ACC112 (cell line): ENCODE measurements around the gene PERM1.
"Not testable (repeated sequence)": the region's sequence is repeated elsewhere in the genome, so short reads cannot be mapped to it uniquely, and the experiment has no call there.

Source experiments
- H2AFZ ChIP-seq: fragments of 200-600 bp; sonication (generic); one replicate; pipeline ENCODE4 v1.6.0; 2017; ENCODE audit warnings: antibody characterized with exemption, low read length; ENCODE audit not compliant: unreplicated experiment
- H3K27ac ChIP-seq: fragments of 200-600 bp; sonication (generic); 2 replicates; pipeline ENCODE4 v1.5.1; 2014; ENCODE audit warnings: low read depth, mild to moderate bottlenecking, antibody characterized with exemption, low read length, moderate library complexity
- H3K27me3 ChIP-seq: fragments of 200-600 bp; sonication (generic); 2 replicates; pipeline ENCODE4 v1.6.1; 2014; ENCODE audit warnings: mild to moderate bottlenecking, antibody characterized with exemption, low read length, moderate library complexity, mixed read lengths; ENCODE audit not compliant: insufficient read depth
- H3K36me3 ChIP-seq: fragments of 200-600 bp; sonication (generic); 2 replicates; pipeline ENCODE4 v1.6.1; 2016; ENCODE audit warnings: mild to moderate bottlenecking, antibody characterized with exemption, low read length, moderate library complexity, mixed read lengths; ENCODE audit not compliant: insufficient read depth
- H3K4me1 ChIP-seq: fragments of 200-600 bp; sonication (generic); one replicate; pipeline ENCODE4 v1.6.1; 2016; ENCODE audit warnings: low read length, mixed read lengths; ENCODE audit not compliant: insufficient read depth, unreplicated experiment, control insufficient read depth
- H3K4me3 ChIP-seq: fragments of 200-600 bp; sonication (generic); 2 replicates; pipeline ENCODE4 v1.5.1; 2014; ENCODE audit warnings: mild to moderate bottlenecking, low read depth, low read length
- H3K79me2 ChIP-seq: fragments of 200-600 bp; sonication (generic); one replicate; pipeline ENCODE4 v1.6.0; 2016; ENCODE audit warnings: low read length; ENCODE audit not compliant: control insufficient read depth, unreplicated experiment, insufficient read depth

The PERM1 gene

GRCh38 chr1:1021920-1022259 lies 40.0 kb upstream of the PERM1 start:
- Histone ChIP-seq H2AFZ (no peak overlapping the region), H3K27ac (no peak overlapping the region), H3K36me3 (no peaks in the 10 kb centered on the region), H3K79me2 (no peaks in the 10 kb centered on the region), H3K4me1 (peaks cover 30% of the 10 kb centered on the region), H3K27me3 (no peaks in the 10 kb centered on the region), H3K4me3 (no peak overlapping the region)

- H2AFZ ChIP-seq, result no peak overlapping the region
- H3K4me3 ChIP-seq, result peak overlapping the region; percentile 88
- H3K79me2 ChIP-seq, result no peaks in the 10 kb centered on the region
- H3K27me3 ChIP-seq, result no peaks in the 10 kb centered on the region
- no peaks in the 10 kb centered on the region for H3K36me3 ChIP-seq
- peak overlapping the region; percentile 62; the same call in 1 of the 2 replicates for H3K27ac ChIP-seq
- H3K4me1 ChIP-seq, result peaks cover 30% of the 10 kb centered on the region
These were observed 39.4 kb upstream of the PERM1 start for GRCh38 chr1:1021010-1021919.

GRCh38 chr1:1020415-1021009 lies 38.6 kb upstream of the PERM1 start:
- Histone ChIP-seq H3K27me3 (no peaks in the 10 kb centered on the region), H3K4me1 (peaks cover 30% of the 10 kb centered on the region), H3K79me2 (no peaks in the 10 kb centered on the region), H2AFZ (no peak overlapping the region), H3K27ac (peak overlapping the region; percentile 62; the same call in 1 of the 2 replicates), H3K4me3 (peak overlapping the region; percentile 88), H3K36me3 (no peaks in the 10 kb centered on the region)

DNA sequence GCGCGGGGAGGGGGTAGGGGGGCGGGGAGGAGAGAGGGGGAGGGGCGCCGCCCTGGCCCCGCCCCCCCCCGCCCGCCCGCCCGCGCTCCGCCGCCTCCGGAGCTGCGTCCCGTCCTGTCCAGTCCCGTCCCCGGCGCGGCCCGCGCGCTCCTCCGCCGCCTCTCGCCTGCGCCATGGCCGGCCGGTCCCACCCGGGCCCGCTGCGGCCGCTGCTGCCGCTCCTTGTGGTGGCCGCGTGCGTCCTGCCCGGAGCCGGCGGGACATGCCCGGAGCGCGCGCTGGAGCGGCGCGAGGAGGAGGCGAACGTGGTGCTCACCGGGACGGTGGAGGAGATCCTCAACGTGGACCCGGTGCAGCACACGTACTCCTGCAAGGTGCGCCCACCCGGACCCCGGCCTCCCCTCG lies 38.1 kb upstream of the PERM1 start, which contains the start of gene AGRN:
Gene AGRN, plus strand, starts transcription at position 121 of the 405 bp plus-strand sequence. Its CDS starts 53 bp downstream, at position 174.
- Histone ChIP-seq H3K27me3 (no peaks in the 10 kb centered on the region), H2AFZ (peak within 1 kb of the TSS; percentile 25), H3K36me3 (peaks cover 3% of the 10 kb centered on the region; the same call in 1 of the 2 replicates), H3K4me3 (peak within 1 kb of the TSS; percentile 88), H3K4me1 (peaks cover 32% of the 10 kb centered on the region), H3K79me2 (peaks cover 3% of the 10 kb centered on the region), H3K27ac (peak within 1 kb of the TSS; percentile 62; the same call in 1 of the 2 replicates)

DNA sequence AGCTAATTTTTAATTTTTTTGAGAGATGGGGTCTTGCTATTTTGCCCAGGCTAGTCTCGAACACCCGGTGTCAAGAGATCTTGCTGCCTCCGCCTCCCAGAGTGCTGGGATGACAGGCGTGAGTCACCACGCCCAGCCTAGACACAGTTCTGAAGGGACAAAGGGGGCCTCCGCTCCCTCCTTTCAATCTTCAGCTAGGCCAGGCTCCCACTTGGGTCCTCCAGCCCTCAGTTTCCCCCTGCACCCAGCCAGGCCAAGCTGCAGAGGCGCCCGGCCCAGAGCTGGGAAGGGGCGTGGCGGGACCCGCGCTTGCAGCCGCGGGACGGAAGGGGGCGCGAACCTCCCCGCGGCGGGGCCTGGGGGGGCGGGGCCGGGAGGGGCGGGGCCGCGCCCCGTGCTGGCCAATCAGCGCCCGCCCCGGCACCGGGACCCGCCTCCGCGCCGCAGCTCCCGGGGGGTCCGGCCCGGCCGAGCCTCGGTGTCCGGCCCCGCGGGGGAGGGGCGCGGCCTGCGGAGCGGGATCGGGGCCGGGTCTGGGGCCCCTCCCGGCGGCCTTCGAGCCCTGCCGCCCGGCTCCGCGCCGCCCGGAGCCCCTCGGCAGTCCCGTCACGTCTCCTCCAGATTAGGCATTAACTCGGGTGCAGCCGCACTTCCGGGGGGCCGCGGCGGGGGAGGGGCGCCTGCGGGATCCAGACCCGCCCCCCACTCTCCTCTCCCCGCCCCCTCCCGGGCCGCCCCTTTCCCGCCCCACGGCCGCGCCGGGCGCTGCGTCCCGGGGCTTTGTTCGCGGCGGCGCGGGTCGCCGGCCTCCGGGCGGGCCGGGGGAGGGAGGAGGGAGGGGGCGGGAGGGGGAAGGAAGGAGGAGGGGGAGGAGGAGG lies 37.5 kb upstream of the PERM1 start:
- H3K27me3 ChIP-seq, result no peaks in the 10 kb centered on the region
- peaks cover 26% of the 10 kb centered on the region for H3K4me1 ChIP-seq
- peak overlapping the region; percentile 72 for H3K4me3 ChIP-seq
- peak overlapping the region; percentile 37; the same call in 1 of the 2 replicates for H3K27ac ChIP-seq
- peaks cover 10% of the 10 kb centered on the region for H3K79me2 ChIP-seq
- H3K36me3 ChIP-seq, result peaks cover 9% of the 10 kb centered on the region; the same call in 1 of the 2 replicates
- no peak overlapping the region for H2AFZ ChIP-seq

DNA sequence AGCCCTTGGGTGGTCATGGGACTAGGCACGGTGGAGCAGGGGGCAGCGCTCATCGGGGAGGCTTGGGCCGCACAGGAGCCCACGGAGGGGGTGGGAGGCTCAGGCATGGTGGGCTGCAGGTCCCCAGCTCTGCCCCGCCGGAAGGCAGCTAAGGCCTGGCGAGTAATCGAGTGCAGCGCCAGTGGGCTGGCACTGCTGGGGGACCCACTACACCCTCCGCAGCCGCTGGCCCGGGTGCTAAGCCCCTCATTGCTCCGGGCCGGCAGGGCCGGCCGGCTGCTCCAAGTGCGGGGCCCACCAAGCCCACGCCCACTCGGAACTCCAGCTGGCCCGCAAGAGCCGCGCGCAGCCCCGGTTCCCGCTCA lies 36.4 kb upstream of the PERM1 start:
- H3K27me3 ChIP-seq, H2AFZ ChIP-seq, H3K27ac ChIP-seq, H3K4me3 ChIP-seq: not testable (repeated sequence)
- Histone ChIP-seq H3K36me3 (peaks cover 17% of the 10 kb centered on the region; the same call in 1 of the 2 replicates), H3K4me1 (peaks cover 20% of the 10 kb centered on the region), H3K79me2 (peaks cover 20% of the 10 kb centered on the region)

GRCh38 chr1:1017397-1018320 lies 35.8 kb upstream of the PERM1 start:
- H3K79me2 ChIP-seq, result peaks cover 20% of the 10 kb centered on the region
- H3K36me3 ChIP-seq, result peaks cover 17% of the 10 kb centered on the region; the same call in 1 of the 2 replicates
- not testable (repeated sequence) for H2AFZ ChIP-seq, H3K27me3 ChIP-seq, H3K27ac ChIP-seq, H3K4me3 ChIP-seq
- H3K4me1 ChIP-seq, result peaks cover 23% of the 10 kb centered on the region

GRCh38 chr1:1014799-1015681 lies 33.1 kb upstream of the PERM1 start:
- Histone ChIP-seq H2AFZ (no peak overlapping the region), H3K27me3 (no peaks in the 10 kb centered on the region), H3K4me1 (peaks cover 11% of the 10 kb centered on the region), H3K36me3 (peaks cover 17% of the 10 kb centered on the region; the same call in 1 of the 2 replicates), H3K27ac (peak overlapping the region; percentile 95), H3K79me2 (peaks cover 20% of the 10 kb centered on the region), H3K4me3 (peak overlapping the region; percentile 96)
